NCI-H524 (cell line): ENCODE data around the gene SOX15.
"Not testable (repeated sequence)": the region's sequence is repeated elsewhere in the genome, so short reads cannot be mapped to it uniquely, and the experiment has no call there.

Experiments used
- DNase-seq, 2 experiments: peaks; one replicate each; lab custom pipeline; 2025; lab: John Stamatoyannopoulos, UW

Gene SOX15

DNA sequence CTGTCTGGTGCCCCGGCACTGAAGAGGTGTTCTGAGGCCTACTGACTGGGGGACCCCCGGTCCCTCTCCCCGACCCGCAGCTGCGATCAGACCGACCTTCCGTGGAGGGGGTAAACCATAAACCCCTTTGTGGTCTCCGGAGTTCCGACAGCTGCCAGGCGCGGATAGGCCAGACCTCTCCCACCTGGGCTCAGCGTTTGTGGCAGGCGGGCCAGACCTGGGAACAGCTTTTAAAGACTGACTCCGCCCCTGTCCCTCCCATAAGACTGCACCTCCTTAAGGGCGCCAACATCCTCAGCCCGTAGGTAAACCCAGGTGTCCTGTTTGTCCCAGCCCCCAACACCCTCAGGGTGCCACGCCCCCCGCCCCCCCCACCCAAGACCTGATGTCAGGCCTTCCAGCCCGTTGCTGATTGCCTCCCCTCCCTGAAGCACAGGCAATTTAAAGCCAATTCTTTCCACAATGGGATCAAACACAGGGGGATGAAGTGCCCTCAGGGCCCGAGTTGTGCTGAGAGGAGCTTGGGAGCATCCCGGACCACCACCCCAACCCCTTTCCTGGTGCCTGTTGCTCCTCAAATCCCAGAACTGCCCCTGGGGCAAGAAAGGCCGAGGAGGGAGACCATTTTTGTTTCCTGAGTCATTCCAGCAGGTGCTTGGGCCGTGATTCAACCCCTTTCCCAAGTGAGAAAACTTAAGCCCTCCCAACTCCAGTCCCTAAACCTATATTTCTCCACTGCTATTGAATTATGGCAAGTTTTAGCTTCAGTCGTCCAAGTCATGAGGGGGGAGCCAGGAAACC, at the start of gene SOX15:
SOX15 (minus strand) TSS at position 204 of the 801 bp plus-strand sequence. CDS start 418 bp downstream, outside the sequence.
- no peak for DNase-seq

DNA sequence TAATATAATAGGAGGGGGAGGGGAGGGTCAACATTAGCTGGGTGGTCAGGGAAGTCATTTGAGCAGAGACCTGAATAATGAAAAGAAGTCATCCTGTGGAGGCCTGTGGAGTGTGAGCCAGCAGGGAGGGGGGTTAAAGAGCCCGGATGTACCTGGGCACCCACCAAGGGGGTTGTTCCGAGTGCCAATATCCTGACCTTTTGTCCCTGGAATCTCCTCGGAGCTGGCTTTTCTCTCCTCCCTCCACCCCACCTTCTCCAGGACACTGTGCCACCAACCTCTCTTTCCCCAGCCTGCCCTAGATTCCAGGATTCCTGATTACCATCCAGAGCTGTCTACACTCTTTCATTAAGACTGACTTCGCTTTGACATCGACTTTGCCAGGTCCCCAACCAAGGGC, 46.3 kb upstream of the SOX15 start:
- DNase-seq = no peak

DNA sequence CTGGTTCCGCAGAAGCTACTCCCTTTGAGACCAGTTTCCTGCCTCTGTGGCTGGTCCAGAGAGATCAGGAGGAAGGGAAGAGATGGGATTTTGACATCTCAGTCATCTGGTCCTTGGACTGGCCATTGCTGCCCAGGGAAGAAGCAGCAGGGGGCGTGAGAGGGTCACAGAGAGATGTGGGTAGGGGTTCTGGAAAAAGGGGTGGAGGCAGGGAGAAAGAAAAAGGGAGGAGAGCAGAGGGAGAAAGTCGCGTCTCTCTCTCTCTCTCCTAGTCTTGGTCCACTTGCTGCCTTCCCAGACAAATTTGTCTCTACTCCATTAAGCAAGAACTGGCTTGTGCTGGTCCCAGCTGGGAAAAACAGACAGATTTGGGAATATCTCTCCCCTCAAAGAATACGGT, 44.5 kb upstream of the SOX15 start:
- peak in 1 of 2 experiments; percentile 53 for DNase-seq

DNA sequence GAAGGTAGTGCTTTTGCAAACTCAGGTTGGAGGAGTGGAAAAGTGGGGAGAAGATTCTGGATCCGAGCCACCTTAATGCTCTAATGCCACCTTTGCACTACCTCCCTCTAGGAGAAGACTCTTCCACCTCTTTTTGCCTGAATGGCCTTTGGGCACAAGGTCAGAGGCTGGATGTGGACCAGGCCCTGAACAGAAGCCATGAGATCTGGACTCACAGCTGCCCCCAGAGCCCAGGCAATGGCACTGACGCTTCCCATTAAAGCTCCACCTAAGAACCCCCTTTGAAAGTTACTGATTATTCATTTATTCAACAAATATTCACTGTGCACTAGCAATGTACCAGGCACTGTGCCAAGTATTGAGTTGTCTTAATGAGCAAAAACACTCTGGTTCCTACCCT, 43.2 kb upstream of the SOX15 start:
- DNase-seq = no peak

DNA sequence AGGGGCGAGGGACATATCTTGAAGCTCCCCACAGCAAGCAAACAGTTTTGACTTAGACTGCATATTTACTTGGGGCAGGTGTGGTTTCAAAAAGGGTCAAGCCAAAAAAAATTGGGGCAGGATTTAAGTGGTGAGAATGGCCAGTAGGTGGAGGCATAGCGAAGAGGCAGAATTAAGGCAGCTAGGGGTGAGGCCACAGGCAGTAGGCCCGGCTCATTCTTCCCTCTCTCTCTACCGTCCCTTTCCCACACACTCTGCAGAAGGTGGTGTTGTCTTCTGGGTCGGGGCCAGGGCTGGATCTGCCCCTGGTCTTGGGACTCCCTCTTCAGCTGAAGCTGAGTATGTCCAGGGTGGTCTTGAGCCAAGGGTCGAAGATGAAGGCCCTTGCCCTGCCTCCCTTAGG, 42.6 kb upstream of the SOX15 start:
- peak in 1 of 2 experiments; percentile 29 for DNase-seq

DNA sequence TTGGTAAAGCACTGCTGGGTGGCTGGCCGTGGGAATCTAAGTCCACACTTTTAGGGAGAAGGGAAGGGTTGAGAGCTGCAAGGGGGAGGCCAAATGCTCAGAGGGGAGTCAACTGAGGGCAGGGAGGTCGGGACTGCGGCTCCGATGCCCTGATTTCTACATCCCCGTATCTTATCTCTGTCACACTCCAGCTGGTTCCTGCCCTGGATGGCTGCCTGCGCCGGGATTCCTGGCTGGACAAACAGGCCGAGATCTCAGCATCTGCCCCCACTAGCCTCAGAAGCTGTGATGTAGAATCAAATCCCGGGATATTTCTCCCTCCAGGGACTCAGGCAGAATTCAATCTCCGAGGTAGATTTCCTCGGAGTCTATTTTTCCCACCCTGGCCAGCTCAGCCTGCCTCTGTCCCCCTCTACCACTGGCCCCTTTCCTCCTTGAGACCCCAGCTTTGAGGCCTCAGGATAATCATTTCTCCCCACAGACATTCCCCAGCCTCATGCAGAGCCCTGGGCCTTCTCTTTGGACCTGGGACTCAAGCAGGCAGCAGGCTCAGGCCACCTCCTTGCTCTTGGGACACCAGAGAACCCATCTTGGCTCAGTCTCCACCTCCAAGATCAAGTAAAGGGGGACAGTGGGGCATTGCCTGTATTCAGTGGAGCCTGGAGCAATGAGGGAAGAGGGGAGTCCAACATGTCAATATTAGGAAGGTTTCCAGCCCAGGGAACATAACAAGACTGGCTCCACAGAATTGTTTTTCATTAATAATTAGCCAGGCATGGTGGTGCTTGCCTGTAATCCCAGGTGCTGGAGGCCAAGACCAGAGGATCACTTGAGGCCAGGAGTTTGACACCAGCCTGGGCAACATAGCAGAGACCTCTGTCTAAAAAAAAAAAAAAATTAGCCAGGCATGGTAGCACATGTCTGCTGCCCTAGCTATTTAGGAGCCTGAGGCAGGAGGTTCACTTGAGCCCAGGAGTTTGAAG, 41.8 kb upstream of the SOX15 start:
- DNase-seq = no peak

DNA sequence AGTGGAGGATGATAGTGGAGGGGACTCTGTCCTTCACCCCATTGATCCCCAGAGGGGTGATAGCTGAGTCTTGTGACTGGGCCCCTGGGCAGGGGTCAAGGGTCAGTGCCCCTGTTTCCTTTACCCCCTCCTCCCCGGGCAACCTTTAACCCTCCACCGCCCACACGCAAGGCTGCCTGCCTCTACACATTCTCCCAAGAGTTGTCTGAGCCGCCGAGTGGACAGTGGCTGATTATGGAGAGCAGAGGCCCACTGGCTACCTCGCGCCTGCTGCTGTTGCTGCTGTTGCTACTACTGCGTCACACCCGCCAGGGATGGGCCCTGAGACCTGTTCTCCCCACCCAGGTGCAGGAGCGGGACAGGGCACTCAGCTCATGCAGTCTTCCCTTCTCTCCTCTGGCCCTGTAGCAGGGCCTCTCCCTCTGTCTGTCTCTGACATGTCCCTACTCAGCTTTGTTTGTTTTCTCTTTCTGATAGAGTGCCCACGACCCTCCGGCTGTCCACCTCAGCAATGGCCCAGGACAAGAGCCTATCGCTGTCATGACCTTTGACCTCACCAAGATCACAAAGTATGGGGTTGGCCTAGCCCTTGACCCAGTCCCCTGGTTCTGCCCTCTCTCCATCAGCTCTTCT, 40.2 kb upstream of the SOX15 start, which contains the start of gene SHBG:
SHBG (plus strand) TSS at position 197 of the 633 bp plus-strand sequence; CDS start at position 235, 38 bp downstream.
- DNase-seq = no peak

DNA sequence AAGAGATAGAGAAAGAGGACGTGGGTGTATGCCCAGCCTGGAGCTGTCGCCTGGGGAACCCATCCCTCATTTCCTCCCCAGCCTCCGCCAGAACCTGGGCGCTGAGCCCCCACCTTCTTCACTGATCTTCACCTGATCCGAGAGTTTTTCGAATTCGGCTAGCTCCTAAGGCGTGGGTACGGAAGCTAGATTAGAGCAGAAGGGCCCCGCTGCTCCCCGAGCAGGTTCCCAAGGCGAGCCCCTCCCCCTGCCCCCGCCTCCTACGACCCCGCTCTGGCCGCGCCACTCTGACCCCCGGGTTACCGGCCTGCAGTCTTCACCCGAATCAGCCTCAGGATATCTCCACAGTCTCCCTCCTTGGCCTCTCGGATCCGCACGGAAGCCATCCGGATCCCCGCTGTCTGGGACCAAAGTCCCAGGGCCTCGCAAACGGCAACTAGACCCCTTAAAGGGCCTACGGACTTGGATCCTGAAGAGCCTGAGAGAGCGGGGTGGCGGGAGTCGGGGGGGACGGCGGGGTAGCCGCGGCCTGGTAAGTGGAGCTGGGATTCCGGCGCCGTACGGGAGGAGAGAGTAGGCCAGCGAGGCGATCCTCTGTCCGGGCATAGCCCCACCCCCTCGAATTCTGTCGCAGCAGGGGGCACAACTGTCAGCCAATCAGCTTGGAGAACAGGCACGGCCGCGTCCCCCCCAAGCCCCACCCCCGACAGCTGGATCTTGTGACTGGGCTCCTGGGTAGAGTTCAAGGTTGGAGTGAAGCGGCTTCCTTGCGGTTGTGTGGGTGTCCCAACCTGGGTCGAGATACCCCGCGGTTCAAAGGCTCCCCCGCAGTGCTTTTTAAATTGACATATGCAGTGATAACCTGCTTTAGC, 37.6 kb upstream of the SOX15 start, which contains the start of gene SAT2:
SAT2 (minus strand) TSS at position 572 of the 872 bp plus-strand sequence; CDS start at position 386, 186 bp downstream.
- peak; percentile 68 to 75 for DNase-seq

DNA sequence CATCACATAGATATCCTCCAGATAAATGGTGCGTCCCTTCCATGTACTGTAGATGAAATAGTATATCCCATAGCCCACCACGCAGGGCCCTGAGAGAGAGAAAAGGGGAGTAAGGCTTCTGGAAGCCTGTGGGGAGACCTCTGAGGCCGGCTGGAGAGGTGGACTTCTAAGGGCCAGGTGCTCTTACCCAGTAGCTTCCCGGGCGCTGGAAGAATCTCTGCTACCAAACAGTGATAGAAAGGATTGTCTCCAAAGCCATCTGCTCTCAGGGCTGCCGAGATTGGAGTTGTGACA, 37.0 kb upstream of the SOX15 start:
- DNase-seq = no peak

DNA sequence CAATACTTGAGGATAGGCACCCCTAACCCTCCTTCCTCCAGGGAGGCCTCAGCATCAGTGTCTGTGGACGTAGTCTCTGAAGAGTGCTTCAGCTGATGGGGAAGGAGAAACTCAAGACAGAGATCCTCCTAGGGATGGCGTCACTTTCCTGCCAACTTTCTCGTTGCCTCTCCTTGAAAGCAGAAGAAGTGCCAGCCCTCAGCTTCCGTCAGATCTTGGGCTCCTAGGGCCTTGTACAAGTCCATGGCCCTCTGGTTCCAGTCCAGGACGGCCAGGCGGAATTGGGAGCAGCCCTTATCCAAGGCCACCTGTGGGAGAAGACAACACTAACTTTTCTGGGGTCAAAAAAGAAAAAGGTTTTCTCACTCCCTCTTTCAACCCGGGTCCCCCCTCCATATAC, 36.4 kb upstream of the SOX15 start:
- no peak for DNase-seq

DNA sequence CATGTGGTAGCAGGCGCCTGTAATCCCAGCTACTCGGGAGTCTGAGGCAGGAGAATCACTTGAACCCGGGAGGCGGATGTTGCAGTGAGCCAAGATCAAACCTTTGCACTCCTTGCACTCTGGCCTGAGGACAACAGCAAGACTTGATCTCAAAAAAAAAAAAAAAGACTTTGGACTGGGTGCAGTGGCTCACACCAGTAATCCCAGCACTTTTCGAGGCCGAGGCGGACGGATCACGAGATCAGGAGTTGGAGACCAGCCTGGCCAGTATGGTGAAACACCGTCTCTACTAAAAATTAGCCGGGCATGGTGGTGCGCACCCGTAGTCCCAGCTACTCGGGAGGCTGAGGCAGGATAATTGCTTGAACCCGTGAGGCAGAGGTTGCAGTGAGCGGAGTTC, 35.9 kb upstream of the SOX15 start:
- DNase-seq = not testable (repeated sequence)

DNA sequence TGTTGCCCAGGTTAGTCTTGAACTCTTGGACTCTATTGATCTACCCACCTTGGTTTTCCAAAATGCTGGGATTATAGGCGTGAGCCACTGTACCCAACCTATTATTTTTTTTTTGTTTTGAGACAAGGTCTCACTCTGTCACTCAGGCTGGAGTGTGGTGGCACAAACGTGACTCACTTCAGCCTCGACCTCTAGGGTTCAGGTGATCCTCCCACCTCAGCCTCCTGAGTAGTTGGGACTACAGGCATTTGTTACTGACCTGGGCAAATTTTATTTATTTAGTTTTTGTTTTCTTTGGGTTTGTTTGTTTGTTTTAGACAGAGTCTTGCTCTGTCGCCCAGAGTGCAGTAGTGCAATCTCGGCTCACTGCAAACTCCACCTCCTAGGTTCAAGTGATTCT, 33.8 kb upstream of the SOX15 start:
- DNase-seq = no peak

DNA sequence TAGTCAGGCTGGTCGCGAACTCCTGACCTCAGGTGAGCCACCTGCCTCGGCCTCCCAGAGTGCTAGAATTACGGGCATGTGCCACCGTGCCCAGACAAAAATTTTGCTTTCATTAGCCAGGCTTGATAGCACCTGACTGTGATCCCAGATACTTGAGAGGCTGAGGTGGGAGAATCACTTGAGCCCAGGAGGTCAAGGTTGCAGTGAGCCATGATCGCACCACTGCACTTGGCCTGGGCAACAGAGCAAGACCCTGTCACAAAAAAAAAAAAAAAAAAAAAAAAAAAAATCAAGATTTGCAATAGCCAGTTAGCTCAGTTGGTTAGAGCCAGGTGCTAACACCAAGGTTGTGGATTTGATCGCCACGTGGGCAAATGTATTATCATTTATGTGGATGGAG, 30.9 kb upstream of the SOX15 start:
- DNase-seq = no peak

DNA sequence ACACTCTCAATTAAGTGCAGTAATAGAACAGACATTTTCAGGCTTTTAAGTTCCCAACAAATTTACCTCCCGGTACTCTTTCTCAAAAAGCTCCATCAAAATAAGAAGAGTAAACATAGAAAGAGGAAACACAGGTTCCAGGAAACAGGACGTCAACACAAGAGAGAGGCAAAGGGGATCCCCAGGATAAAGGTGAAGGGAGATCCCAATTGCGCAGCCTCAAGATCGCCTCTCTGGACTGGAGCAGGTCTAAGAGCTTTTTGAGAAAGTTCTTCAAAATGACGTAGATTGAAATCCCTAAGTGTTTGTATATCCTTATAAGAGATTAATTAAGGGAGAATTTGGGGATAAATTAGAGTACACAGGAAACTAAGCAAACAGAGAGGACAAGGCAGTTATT, 28.7 kb upstream of the SOX15 start:
- DNase-seq = no peak

DNA sequence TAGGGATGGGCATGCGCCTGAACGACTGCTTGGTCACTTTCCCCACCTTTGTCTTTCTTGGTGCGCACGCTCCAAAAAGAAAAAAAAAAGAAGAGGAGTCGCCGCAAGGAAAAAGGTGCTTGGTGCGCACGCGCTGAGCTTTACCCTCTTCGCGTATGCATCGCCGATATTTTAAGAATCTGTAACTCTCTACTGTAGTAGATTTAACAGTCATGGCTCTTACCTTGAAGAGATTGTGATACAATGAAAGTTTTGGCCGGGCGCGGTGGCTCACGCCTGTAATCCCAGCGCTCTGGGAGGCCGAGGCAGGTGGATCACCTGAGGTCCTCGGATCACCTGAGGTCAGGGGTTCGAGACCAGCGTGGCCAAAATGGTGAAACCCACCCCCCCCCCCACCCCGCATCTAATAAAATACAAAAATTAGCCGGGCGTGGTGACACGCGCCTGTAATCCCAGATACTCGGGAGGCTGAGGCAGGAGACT, 25.4 kb upstream of the SOX15 start:
- no peak for DNase-seq

DNA sequence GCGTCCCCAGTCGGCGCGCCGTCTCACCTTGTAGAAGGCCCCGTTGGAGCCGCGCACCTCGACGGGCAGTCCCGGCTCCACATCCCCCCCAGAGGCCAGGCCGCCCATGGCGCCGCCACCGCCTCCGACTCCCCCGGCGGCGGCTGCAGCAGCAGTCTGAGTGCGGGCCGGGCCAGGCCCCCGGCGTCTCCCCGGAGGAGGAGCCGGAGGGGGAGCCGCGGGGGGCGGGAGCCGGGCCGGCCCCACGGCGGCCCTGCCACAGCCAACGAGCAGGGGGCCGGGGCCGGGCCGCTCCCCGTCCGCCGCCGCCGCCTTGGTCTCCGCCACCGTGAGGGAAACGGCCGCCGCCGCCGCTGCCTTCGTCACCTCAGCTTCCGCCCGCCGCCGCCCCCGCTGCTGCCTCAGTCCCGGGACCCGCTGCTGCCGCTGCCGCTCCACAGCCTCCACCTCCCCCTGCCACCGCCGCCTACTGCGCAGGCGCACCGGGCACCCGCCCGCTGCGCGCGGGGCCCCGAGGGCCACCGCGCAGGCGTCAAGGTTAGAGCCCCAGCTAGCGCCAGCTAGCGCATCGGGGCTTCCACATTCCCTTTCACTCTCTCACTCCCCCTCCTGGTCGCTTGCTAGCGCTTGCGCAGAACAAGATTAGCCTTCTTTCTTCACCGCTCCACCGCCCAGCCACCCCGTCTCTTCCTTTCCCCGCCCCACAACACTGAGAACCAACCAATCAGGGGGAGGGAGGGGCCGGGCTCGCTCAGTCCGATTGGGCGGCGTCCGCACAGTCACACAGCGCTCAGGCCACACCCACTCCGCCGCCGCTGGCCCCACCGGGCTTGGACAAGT, 24.8 kb upstream of the SOX15 start, which contains the start of gene FXR2:
FXR2 (minus strand) TSS at position 473 of the 840 bp plus-strand sequence; CDS start at position 108, 365 bp downstream.
- peak; percentile 93 for DNase-seq

DNA sequence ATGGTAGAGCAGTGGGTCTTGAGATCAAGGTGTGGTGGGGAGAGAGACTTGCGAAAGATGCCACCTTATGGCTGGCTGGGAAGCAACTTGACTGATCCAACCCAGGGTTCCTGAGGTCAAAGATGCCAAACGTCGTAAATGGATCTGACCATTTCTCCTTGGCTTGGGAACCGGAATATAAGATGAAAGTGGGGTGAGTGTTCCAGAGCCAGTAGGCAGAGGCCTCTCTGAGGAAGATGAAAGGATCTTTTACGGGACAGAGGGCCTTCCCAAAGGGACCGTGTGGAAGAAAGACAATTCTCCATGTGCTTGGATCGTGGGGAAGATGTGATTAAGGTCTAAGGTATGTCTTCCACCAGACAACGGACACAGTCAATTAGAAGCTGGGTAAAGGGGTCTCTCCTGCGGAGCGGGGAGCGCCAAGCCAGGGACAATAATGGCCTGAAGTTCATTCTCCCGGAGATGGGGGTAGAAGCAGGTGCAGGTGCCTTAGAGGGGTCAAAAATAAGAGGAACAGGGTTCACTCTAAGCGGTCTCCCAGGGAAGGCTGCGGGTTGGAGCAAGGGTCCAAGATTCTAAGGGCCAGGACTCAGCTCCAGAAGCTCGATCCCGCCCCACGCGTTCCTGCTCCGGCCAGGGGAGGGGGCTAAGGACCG, 24.0 kb upstream of the SOX15 start:
- no peak for DNase-seq

DNA sequence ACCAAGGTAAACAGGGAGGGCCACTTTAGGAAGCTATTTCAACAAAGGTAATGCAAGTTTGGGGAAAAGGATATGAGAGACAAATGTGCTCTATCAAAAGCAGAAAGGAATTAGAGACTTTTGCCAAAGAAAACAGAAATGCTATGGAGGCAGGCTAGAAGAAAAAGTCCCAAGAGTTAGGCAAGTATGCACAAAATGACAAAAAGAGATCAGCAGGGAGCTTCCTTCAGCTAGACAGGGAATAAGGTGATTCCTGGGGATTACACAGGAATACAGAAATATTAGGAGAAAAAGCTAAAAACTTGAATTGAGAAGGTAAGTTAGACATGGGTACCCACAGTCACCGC, 22.4 kb upstream of the SOX15 start:
- no peak for DNase-seq

DNA sequence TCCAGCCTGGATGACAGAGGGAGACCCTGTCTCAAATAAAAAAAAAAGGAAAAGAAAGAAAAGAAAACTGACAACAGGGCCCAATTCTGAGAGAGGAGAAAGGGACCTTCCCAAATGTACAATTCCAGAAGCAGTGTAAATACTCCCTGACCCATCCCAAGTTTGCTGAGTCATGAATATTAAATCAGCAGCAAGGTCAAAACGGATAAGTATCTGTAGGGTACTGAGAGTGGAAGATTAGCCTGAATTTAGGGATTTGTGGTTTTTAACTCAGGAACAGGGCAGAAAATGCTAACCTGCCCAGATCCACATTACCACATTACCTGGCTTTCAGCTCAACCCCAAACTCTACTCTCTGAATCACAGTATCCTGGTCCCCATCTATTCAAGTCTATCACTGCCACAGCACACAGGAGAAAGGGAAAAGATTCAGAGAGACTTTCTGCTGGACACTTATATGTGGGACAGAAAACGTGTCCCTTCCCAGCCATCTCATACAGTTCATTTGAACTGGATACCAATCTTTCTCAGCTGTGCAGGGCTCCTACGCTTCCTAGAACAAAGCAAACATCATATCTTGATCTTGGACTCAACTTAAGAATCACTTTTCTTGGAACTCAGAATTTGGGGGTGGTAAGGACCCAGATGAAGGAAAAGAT, 21.9 kb upstream of the SOX15 start:
- no peak for DNase-seq
